Bronchial epithelial cell (primary cell): ENCODE measurements around the gene DBN1. TPM values are rescaled to one million over a fixed set of nuclear protein-coding genes. Genes with fewer than 3 reads are reported as not detected.

Experiments
- DNase-seq: peaks from one replicate; pipeline ENCODE4 v3.0.0-alpha.2; 2010; ENCODE audit warnings: low read depth
- FAIRE-seq: peaks from 2 replicates; lab custom pipeline; 2011; peaks lifted over from hg19 to GRCh38; lab: Jason Lieb, UNC
- H3K27me3 ChIP-seq: 2 replicates; pipeline ENCODE4 v1.5.1; 2011; ENCODE audit warnings: low read length; ENCODE audit not compliant: control insufficient read depth, insufficient read depth
- H3K36me3 ChIP-seq: 2 replicates; pipeline ENCODE4 v1.5.1; 2011; ENCODE audit warnings: low read length; ENCODE audit not compliant: control insufficient read depth, insufficient read depth
- H3K4me3 ChIP-seq: 2 replicates; pipeline ENCODE4 v1.5.1; 2011; ENCODE audit warnings: mild to moderate bottlenecking, low read depth, low read length, control low read depth
- CTCF ChIP-seq: IDR thresholded peaks from 2 replicates; pipeline ENCODE4 v1.5.1; 2011; ENCODE audit warnings: mild to moderate bottlenecking, moderate library complexity, low read length, control low read depth, inconsistent platforms; ENCODE audit not compliant: insufficient read depth, severe bottlenecking
- total RNA-seq: library from RNA; depleted of rRNA; stranded (reverse); fragments of >200 nt; gene quantifications from 2 replicates; pipeline ENCODE4 v1.2.1, GENCODE V29; 2014

Gene DBN1
- total RNA-seq, 1 donor from 2014 or later: 58.7 TPM

- TF ChIP-seq CTCF: no peak
- FAIRE-seq (no peak), DNase-seq (no peak)
- H3K4me3 ChIP-seq: peak overlapping the region; percentile 100
- H3K36me3 ChIP-seq: peaks cover 56% of the 10 kb centered on the region
- no peaks in the 10 kb centered on the region for H3K27me3 ChIP-seq
Measured at GRCh38 chr5:177515580-177515979, 42.1 kb upstream of the DBN1 start.

- Histone ChIP-seq H3K4me3 (no peak overlapping the region), H3K27me3 (no peaks in the 10 kb centered on the region), H3K36me3 (peaks cover 49% of the 10 kb centered on the region)
- FAIRE-seq (no peak), DNase-seq (no peak)
- TF ChIP-seq CTCF: no peak
Measured at GRCh38 chr5:177514541-177514940, 41.1 kb upstream of the DBN1 start.

GRCh38 chr5:177513500-177513899 is 40.1 kb upstream of the DBN1 start:
- H3K36me3 ChIP-seq: peaks cover 46% of the 10 kb centered on the region
- no peak for FAIRE-seq
- no peak for TF ChIP-seq CTCF

GRCh38 chr5:177512736-177513380 is 39.4 kb upstream of the DBN1 start:
- no peak for TF ChIP-seq CTCF
- FAIRE-seq: no peak
- DNase-seq: no peak
- Histone ChIP-seq H3K27me3 (no peaks in the 10 kb centered on the region), H3K36me3 (peaks cover 46% of the 10 kb centered on the region), H3K4me3 (no peak overlapping the region)

More at GRCh38 chr5:177513500-177513899, 40.1 kb upstream of the DBN1 start:
- no peak for DNase-seq
- Histone ChIP-seq H3K27me3 (no peaks in the 10 kb centered on the region), H3K4me3 (no peak overlapping the region)

- no peak for DNase-seq
- FAIRE-seq: no peak
- TF ChIP-seq CTCF: no peak
- H3K36me3 ChIP-seq: peaks cover 46% of the 10 kb centered on the region
- no peaks in the 10 kb centered on the region for H3K27me3 ChIP-seq
- H3K4me3 ChIP-seq: no peak overlapping the region
Measured at GRCh38 chr5:177511796-177512675, 38.6 kb upstream of the DBN1 start.
